ENCODE data around the gene MAZ. TPM values are rescaled to one million over a fixed set of nuclear protein-coding genes. Genes with fewer than 3 reads are reported as not detected.
"Not testable (repeated sequence)": the region's sequence is repeated elsewhere in the genome, so short reads cannot be mapped to it uniquely, and the experiment has no call there.

The MAZ gene
- total RNA-seq, 1 experiment from 2014 or later = 256 TPM

GRCh38 chr16:29756654-29757053, 49.7 kb upstream of the MAZ start:
- no peak overlapping the region for H3K27ac ChIP-seq (ENCODE audit: low read depth, low read length)
- H4K20me1 ChIP-seq (ENCODE audit: insufficient read depth) = no peaks in the 10 kb centered on the region
- no peak for TF ChIP-seq SP1 (IDR thresholded peaks at IDR 0.05; ENCODE audit: low read depth)
- TF ChIP-seq POLR2A (IDR thresholded peaks at IDR 0.05; ENCODE audit: borderline replicate concordance, extremely low read depth, insufficient read depth, insufficient read length) = no peak
- TF ChIP-seq CTCF (IDR thresholded peaks at IDR 0.05 in 2 of 3, conservative IDR thresholded peaks at IDR 0.05 in 1 of 3; ENCODE audit: borderline replicate concordance in 1 of 3, insufficient read depth in 1 of 3, low read depth in 2 of 3, low read length in 2 of 3) = no peak
- no peak for TF ChIP-seq EZH2phosphoT487 (IDR thresholded peaks at IDR 0.05; ENCODE audit: borderline replicate concordance)
- TF ChIP-seq FOSL1 (IDR thresholded peaks at IDR 0.05; ENCODE audit: low read depth) = no peak
- TF ChIP-seq ELF1 (IDR thresholded peaks at IDR 0.05; ENCODE audit: borderline replicate concordance, low read depth) = no peak
- TF ChIP-seq ATF3 (IDR thresholded peaks at IDR 0.05) = no peak
- TF ChIP-seq TCF7L2 (IDR thresholded peaks at IDR 0.05; ENCODE audit: borderline replicate concordance, extremely low read depth, insufficient read depth, insufficient read length) = no peak
- no peak for TF ChIP-seq ZNF274 (IDR thresholded peaks at IDR 0.05; ENCODE audit: low read depth, low read length)
- TF ChIP-seq REST (IDR thresholded peaks at IDR 0.05; ENCODE audit: low read depth) = no peak
- no peaks in the 10 kb centered on the region for H3K9me3 ChIP-seq (ENCODE audit: control insufficient read depth in 1 of 2, insufficient read depth in 1 of 2, low read depth in 1 of 2, low read length in 2 of 2)
- H3K4me1 ChIP-seq (ENCODE audit: control insufficient read depth in 1 of 2, insufficient read depth in 2 of 2, low read length in 2 of 2) = peaks cover 0 to 2% of the 10 kb centered on the region in 2 experiments; a peak in 1 of 4 replicates
- CTCF ChIA-PET = interaction anchor here (1.0 to 1.3 kb wide), 2 partner anchors 28 to 92 kb away, joined by 3 read pairs; no protein-coding TSS in a partner anchor
- H3K27me3 ChIP-seq (ENCODE audit: insufficient read depth, low read length) = no peaks in the 10 kb centered on the region
- H3K9ac ChIP-seq (ENCODE audit: low read length) = no peak overlapping the region
- ATAC-seq (no peak), DNase-seq (ENCODE audit: low read depth, low spot score) (no peak)
- H3K79me2 ChIP-seq (ENCODE audit: insufficient read depth, low read length) = no peaks in the 10 kb centered on the region
- POLR2A ChIA-PET = no interaction called here
- RAD21 ChIA-PET (ENCODE audit: low non-redundant PET in 1 of 2, low total read pairs in 2 of 2, uncharacterized antibody in 2 of 2, unreplicated experiment in 2 of 2) = no interaction called here
- no TSS peak for BruUV-seq (replicated peaks)
- no peaks in the 10 kb centered on the region for H3K36me3 ChIP-seq (ENCODE audit: control insufficient read depth in 1 of 2, insufficient read depth in 2 of 2, low read length in 2 of 2)
- H3K4me3 ChIP-seq (replicated peaks in 1 of 2; ENCODE audit: low read depth in 1 of 2, low read length in 2 of 2) = no peak overlapping the region
- intact Hi-C loops (cut with micrococcal nuclease) = no loop called here
- H3K4me2 ChIP-seq (ENCODE audit: low read length) = no peak overlapping the region
- no peaks in the 10 kb centered on the region for H3K9me2 ChIP-seq (ENCODE audit: insufficient read depth)
- H2AFZ ChIP-seq (ENCODE audit: low read depth, low read length, poor library complexity, severe bottlenecking) = no peak overlapping the region

- POLR2A ChIA-PET; H3K27me3 ChIP-seq (ENCODE audit: insufficient read depth, low read length); intact Hi-C loops (cut with micrococcal nuclease); ATAC-seq; RAD21 ChIA-PET (ENCODE audit: low non-redundant PET in 1 of 2, low total read pairs in 2 of 2, uncharacterized antibody in 2 of 2, unreplicated experiment in 2 of 2); DNase-seq (ENCODE audit: low read depth, low spot score); H3K9me2 ChIP-seq (ENCODE audit: insufficient read depth); H3K4me3 ChIP-seq (replicated peaks in 1 of 2; ENCODE audit: low read depth in 1 of 2, low read length in 2 of 2); H3K4me1 ChIP-seq (ENCODE audit: control insufficient read depth in 1 of 2, insufficient read depth in 2 of 2, low read length in 2 of 2); BruUV-seq (replicated peaks); H3K27ac ChIP-seq (ENCODE audit: low read depth, low read length); H3K79me2 ChIP-seq (ENCODE audit: insufficient read depth, low read length); H3K9ac ChIP-seq (ENCODE audit: low read length); H3K9me3 ChIP-seq (ENCODE audit: control insufficient read depth in 1 of 2, insufficient read depth in 1 of 2, low read depth in 1 of 2, low read length in 2 of 2); H3K4me2 ChIP-seq (ENCODE audit: low read length); H4K20me1 ChIP-seq (ENCODE audit: insufficient read depth); H2AFZ ChIP-seq (ENCODE audit: low read depth, low read length, poor library complexity, severe bottlenecking); H3K36me3 ChIP-seq (ENCODE audit: control insufficient read depth in 1 of 2, insufficient read depth in 2 of 2, low read length in 2 of 2): not testable (repeated sequence)
- CTCF ChIA-PET = interaction anchor here (1.0 to 1.3 kb wide), 2 partner anchors 28 to 91 kb away, joined by 3 read pairs; no protein-coding TSS in a partner anchor
These were observed 49.2 kb upstream of the MAZ start for GRCh38 chr16:29757086-29757485.
